HG03571 (cell line): ENCODE measurements around the gene VWDE.
"Not testable (repeated sequence)": the region's sequence is repeated elsewhere in the genome, so short reads cannot be mapped to it uniquely, and the experiment has no call there.

Source experiments
- ATAC-seq: cut with Tn5 transposase; IDR thresholded peaks from one replicate; pipeline ENCODE4 v1.9.1; 2021; ENCODE audit not compliant: unreplicated experiment

VWDE gene

GRCh38 chr7:12403287-12404181 lies at the start of gene VWDE:
TSS of gene VWDE (minus strand) at chr7:12403865. CDS start at chr7:12403716, 149 bp downstream.
- ATAC-seq = no peak

- not testable (repeated sequence) for ATAC-seq
Observed at GRCh38 chr7:12453136-12453535, 49.5 kb upstream of the VWDE start.

GRCh38 chr7:12450615-12451014 lies 47.0 kb upstream of the VWDE start:
- ATAC-seq = no peak

- ATAC-seq = no peak
Observed at GRCh38 chr7:12444785-12445184, 41.1 kb upstream of the VWDE start.

GRCh38 chr7:12440229-12440628 lies 36.6 kb upstream of the VWDE start:
- no peak for ATAC-seq

GRCh38 chr7:12436896-12437535 lies 33.4 kb upstream of the VWDE start:
- ATAC-seq = no peak

- ATAC-seq = no peak
Observed at GRCh38 chr7:12436126-12436525, 32.5 kb upstream of the VWDE start.

GRCh38 chr7:12434012-12434642 lies 30.5 kb upstream of the VWDE start:
- ATAC-seq = peak; percentile 70

GRCh38 chr7:12431886-12432556 lies 28.4 kb upstream of the VWDE start:
- ATAC-seq = no peak

GRCh38 chr7:12425311-12425710 lies 21.6 kb upstream of the VWDE start:
- no peak for ATAC-seq

- no peak for ATAC-seq
Observed at GRCh38 chr7:12423997-12424745, 20.5 kb upstream of the VWDE start.

- ATAC-seq = no peak
Observed at GRCh38 chr7:12423355-12423996, 19.8 kb upstream of the VWDE start.

GRCh38 chr7:12422554-12423320 lies 19.1 kb upstream of the VWDE start:
- ATAC-seq = no peak

- ATAC-seq = no peak
Observed at GRCh38 chr7:12418452-12418851, 14.8 kb upstream of the VWDE start.

GRCh38 chr7:12415072-12415471 lies 11.4 kb upstream of the VWDE start:
- no peak for ATAC-seq

GRCh38 chr7:12412407-12412806 lies 8.7 kb upstream of the VWDE start:
- no peak for ATAC-seq

- no peak for ATAC-seq
Observed at GRCh38 chr7:12410523-12410922, 6.9 kb upstream of the VWDE start.

GRCh38 chr7:12409097-12409711 lies 5.5 kb upstream of the VWDE start:
- no peak for ATAC-seq

- not testable (repeated sequence) for ATAC-seq
Observed at GRCh38 chr7:12407652-12408051, 4.0 kb upstream of the VWDE start.
